IMR-90 (cell line): ENCODE results near the gene NSF.

ENCODE experiments used
- BHLHE40 ChIP-seq: fragments of 150-350 bp; IDR thresholded peaks from 2 replicates; pipeline ENCODE4 v1.6.1; 2016; ENCODE audit warnings: mild to moderate bottlenecking, low read depth, low read length
- CEBPB ChIP-seq: IDR thresholded peaks from 2 replicates; pipeline ENCODE4 v1.6.1; 2012; ENCODE audit warnings: low read depth, low read length, improper control_type of control experiment
- POLR2A ChIP-seq: IDR thresholded peaks from 2 replicates; pipeline ENCODE4 v1.6.1; 2012; ENCODE audit warnings: mild to moderate bottlenecking, low read depth, low read length
- RAD21 ChIP-seq: IDR thresholded peaks from 2 replicates; pipeline ENCODE4 v1.6.1; 2012; ENCODE audit warnings: low read length, improper control_type of control experiment
- RFX5 ChIP-seq: IDR thresholded peaks from 2 replicates; pipeline ENCODE4 v1.8.0; 2012; ENCODE audit warnings: low read depth, mild to moderate bottlenecking, low read length, moderate library complexity
- SMC3 ChIP-seq: fragments of 150-350 bp; IDR thresholded peaks from 2 replicates; pipeline ENCODE4 v1.6.1; 2016; ENCODE audit warnings: low read depth, mild to moderate bottlenecking, antibody characterized with exemption, low read length, moderate library complexity
- TF ChIP-seq, protein P1 (sequence below): conservative IDR thresholded peaks from 2 replicates; pipeline ENCODE4 v1.5.1; 2012; ENCODE audit warnings: mild to moderate bottlenecking, low read depth, low read length, improper control_type of control experiment

DNA sequence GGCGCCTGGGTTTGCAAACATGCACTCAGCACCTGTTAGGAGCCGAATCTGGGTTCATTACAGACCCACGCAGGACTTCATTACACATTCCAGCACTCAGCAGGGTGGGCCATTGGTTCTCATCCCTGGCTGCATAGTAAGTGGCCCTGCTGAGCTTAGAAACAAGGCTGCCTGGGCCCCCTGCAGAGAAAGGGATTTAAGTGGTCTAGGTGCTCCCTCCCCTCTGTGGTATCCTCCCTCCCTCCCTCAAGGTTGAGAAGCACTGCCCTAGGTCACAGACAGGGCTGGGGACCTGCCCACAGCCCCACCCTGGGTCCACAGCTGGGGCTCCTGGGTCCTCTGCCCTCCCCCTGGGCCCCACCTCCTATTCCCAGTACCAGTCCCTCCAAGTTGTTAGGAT, 199.7 kb downstream of the NSF start:
- TF ChIP-seq, protein P1, sequence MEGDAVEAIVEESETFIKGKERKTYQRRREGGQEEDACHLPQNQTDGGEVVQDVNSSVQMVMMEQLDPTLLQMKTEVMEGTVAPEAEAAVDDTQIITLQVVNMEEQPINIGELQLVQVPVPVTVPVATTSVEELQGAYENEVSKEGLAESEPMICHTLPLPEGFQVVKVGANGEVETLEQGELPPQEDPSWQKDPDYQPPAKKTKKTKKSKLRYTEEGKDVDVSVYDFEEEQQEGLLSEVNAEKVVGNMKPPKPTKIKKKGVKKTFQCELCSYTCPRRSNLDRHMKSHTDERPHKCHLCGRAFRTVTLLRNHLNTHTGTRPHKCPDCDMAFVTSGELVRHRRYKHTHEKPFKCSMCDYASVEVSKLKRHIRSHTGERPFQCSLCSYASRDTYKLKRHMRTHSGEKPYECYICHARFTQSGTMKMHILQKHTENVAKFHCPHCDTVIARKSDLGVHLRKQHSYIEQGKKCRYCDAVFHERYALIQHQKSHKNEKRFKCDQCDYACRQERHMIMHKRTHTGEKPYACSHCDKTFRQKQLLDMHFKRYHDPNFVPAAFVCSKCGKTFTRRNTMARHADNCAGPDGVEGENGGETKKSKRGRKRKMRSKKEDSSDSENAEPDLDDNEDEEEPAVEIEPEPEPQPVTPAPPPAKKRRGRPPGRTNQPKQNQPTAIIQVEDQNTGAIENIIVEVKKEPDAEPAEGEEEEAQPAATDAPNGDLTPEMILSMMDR, result no peak
- TF ChIP-seq RAD21 (no peak), BHLHE40 (no peak), RFX5 (no peak), POLR2A (no peak), CEBPB (no peak), SMC3 (no peak)
